Spleen (tissue), 7 donors: Measurements from ENCODE around the gene MATN1.

Experiments used
- CTCF ChIP-seq, 11 experiments: fragments of 200-600 bp in 7 of 11; fragments of 450-650 bp in 4 of 11; sonication (generic) in 4 of 11; IDR thresholded peaks in 8 of 11; conservative IDR thresholded peaks in 3 of 11; 1 replicate in 7 of 11; 2 replicates in 4 of 11; pipeline versions ENCODE4 v1.4.0 to v1.8.0; 2016 to 2021; ENCODE audit warnings: antibody characterized with exemption in 11 of 11, inconsistent platforms in 4 of 11, mild to moderate bottlenecking in 1 of 11
- POLR2A ChIP-seq, 3 donors: fragments of 450-650 bp; IDR thresholded peaks; one replicate each; pipeline ENCODE4 v1.5.1; 2017; ENCODE audit warnings: antibody characterized with exemption in 3 of 3, mild to moderate bottlenecking in 1 of 3
- POLR2AphosphoS5 ChIP-seq, 3 donors: sonication (generic); formaldehyde crosslinking; IDR thresholded peaks; one replicate each; pipeline ENCODE4 v1.5.1; 2017; ENCODE audit warnings: antibody characterized with exemption in 3 of 3
- donor health status: DM: no; HTN: no; CAD: no; lungs with moderate emphysema.
- donor health status: DM: no; HTN: no; CAD: no.
- donor health status: DM: no; HTN: no; CAD: no.

DNA sequence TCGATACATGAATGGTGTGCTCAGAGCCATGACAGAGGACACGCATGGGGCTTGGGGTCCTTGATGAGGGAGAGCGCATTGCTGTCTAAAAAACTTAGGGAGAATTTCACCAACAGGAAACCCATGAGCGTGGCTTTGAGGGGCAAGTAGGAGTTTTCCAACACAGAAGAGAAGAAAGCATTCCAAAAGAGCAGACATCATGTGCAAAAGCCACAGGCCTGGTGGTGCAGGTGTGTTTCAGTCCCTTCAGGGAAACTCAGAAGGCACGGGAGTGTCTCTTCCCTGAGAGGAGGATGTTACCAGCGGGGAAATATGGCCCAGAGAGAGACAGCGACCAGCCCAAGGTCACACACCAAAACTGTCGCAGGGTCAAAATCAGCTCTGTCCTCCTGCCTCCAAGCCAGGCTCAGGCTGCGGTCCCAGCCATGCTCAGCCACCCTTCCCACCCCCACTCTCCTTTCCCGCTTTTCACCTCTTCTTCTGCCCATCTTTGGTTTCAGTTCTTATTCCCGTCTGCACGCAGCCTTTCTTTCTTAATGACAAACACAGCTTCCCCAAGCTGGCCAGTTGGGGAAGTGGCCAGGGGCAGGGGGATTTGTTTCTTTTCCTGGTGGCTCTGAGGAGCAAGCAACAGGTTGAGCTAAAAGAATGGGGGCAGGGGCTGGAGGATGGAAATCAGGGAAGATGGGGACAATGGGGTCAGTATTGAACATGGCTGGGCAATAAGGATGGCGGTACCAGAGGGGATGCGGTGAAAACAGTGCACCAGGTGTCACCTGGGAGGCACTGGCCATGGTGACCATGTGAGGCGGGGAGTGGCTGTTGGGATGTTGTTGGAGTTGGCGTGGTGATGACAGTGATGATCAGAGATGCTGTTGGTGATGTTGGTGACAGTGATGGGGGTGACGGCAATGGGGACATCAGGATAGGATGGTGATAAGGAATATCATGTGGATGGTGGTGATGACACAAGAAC lies 23.9 kb upstream of the MATN1 start:
- TF ChIP-seq CTCF (IDR thresholded peaks at IDR 0.05 in 8 of 11, conservative IDR thresholded peaks at IDR 0.05 in 3 of 11) (no peak), POLR2A (IDR thresholded peaks at IDR 0.05) (no peak), POLR2AphosphoS5 (IDR thresholded peaks at IDR 0.05) (peak; percentile 45 to 79 (median 49))
